Left ventricle myocardium superior (tissue), 1 donor: ENCODE measurements around the gene TNRC18. TPM values are rescaled to one million over a fixed set of nuclear protein-coding genes. Genes with fewer than 3 reads are reported as not detected.

ENCODE experiments used
- ATAC-seq: fragments of 200-7000 bp; cut with Tn5 transposase; one replicate; pipeline ENCODE4 v1.9.1; 2020; ENCODE audit warnings: mild to moderate bottlenecking, moderate library complexity
- DNase-seq: peaks from one replicate; pipeline ENCODE4 v3.0.0-alpha.2; 2020
- intact Hi-C: fragments of 100-400 bp; cut with micrococcal nuclease; formaldehyde crosslinking; loops from one replicate; pipeline ENCODE4 v1.11.0; 2022
- total RNA-seq: library from RNA; stranded (reverse); fragmentation: NEBNext Ultra II Directional; extraction: Animal tissue kit (Norgen Biotek cat#: 25700); gene quantifications from one replicate; pipeline ENCODE4 v1.2.1, GENCODE V29; 2021
- donor health status: DM: no; HTN: yes; CAD: no; lungs with severe emphysema.

Gene TNRC18
- total RNA-seq, 1 donor from 2014 or later = 29.5 TPM

DNA sequence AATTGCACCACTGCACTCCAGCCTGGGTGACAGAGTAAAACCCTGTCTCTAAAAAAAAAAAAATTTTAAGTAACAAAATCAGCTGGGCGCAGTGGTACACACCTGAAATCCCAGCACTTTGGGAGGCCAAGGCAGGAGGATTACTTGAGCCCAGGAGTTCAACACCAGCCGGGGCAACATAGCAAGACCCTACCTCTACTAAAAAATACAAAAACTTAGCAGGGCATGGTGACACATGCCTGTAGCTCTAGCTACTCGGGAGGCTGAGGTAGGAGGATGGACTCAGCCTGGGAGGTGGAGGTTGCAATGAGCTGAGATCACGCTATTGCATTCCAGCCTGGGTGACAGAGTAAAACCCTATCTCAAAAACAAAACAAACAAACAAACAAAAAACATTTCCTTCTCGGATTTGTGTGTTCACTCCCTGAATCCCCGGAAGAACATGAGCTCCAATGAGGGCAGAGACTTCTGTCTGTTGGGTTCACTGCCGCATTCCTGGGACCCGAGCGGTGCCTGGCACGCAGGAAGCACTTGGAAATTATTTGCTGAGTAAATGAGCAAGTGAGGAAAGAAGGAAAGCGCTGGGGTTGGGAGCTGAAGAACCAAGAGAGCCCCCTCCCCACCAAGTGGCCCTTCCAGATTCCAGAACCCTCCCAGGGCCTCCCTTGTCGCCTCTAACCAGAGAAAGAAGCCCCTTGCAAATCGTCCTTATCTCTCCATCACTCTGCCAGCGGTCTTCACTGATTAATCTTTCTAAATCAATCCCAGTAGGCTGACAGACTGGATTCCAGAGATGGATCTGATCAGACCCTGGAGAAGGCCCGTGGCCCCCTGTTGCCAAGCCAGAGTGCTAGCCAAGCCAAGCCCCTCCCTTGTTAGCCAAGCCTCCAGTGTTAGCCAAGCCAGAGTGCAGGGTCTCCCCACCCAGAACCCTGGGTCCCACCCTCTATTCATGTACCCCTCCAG lies 6.2 kb downstream of the TNRC18 start:
- intact Hi-C loops = no loop called here
- DNase-seq (no peak), ATAC-seq (no peak)

DNA sequence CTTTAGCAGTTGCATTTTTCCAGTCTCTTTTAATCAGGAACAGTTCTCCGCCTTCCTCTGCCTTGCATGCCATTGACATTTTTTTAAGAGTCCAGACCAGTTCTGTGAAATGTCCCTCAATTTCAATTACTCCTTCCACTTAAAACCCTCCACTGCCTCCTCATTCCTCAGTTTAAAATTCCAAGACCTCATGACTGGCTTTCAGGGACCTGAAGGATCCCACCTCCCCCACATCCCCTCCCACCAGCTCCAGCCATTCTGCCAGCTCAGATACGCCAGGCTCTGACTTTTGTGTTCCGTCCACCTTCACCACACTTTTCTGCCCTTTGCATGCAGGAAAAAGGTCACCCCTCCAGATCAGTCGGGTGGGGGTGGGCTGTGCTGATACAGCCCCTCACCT lies 8.7 kb downstream of the TNRC18 start:
- intact Hi-C loops = no loop called here
- no peak for ATAC-seq
- no peak for DNase-seq

DNA sequence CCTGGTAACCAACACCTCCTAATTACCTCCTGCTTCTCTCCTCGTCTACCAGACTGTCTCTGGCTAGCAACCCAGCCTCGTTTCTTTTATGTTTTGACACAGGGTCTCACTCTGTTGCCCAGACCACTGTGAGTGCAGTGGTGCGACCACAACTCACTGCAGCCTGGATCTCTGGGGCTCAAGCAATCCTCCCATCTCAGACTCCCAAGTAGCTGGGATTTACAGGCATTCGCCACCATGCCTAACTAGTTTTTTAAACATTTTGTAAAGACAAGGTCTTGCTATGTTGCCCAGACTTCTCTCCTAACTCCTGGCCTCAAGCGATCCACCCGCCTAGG lies 10.2 kb downstream of the TNRC18 start:
- DNase-seq (no peak), ATAC-seq (no peak)
- intact Hi-C loops = no loop called here

DNA sequence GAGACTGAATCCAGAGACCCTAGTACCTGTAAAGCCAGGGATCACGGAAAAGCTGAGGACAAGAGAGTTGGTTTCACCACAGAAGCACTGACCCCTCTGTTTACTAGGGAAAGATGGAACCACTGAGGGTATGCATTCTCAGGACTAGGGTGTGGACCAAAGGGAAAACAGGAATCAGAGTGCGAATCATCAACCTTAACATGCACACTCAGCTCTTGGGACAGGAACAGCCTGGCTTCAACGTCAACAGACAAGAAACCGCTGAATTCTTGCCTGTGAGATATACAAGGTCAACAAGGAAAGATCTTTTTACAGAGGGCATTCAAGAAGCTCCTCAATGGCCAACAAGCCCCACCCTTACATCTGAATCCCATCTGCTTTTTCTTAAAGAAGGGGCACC lies 14.9 kb downstream of the TNRC18 start:
- intact Hi-C loops = no loop called here
- ATAC-seq (no peak), DNase-seq (no peak)

DNA sequence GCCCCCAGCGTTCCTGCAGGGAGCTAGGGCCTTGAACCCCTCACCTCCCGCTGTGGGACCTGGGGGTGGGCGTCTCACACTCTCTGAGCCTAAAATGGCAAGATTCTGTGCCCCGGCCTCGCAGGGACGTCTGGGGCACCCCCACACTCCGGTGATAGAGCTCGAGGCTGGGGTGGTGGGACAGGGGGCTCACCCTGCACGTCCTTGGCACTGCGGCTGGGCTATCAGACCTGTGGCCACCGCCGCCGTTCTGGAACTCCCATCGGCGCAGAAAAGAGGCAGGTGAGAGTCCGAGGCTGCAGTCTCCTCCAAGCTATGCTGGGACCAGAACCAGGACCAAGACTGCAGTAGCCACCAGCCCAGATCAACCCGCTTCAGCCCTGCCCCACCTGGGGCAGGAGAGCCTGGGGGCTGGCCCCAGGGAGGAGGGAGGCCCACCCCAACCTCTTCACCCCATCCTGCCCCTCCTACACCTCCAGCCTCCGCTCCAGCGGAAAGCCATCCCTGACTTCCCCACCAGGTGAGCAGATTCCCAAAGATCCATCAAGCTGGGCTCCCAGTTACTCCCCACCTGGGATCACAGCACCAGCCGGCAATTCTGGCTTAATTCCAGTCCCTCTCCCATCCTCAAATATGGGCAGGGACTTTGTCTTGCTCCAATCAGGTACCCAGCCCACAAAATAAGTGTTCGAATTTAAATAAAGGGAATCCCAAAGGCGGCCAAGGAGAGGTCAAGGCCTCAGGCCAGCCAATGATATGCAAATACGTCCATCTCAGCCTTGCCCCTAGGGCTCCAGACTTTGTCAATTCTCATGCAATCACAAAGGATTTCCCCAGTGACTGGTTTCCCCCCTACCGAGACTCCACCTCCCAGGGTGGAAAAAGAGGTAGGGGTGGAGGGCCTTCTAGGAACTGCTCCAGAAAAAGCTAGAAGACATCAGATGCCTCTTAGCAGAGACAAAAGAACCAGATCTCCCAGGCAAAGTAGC lies 16.4 kb downstream of the TNRC18 start:
- intact Hi-C loops = no loop called here
- DNase-seq = no peak
- no peak for ATAC-seq

DNA sequence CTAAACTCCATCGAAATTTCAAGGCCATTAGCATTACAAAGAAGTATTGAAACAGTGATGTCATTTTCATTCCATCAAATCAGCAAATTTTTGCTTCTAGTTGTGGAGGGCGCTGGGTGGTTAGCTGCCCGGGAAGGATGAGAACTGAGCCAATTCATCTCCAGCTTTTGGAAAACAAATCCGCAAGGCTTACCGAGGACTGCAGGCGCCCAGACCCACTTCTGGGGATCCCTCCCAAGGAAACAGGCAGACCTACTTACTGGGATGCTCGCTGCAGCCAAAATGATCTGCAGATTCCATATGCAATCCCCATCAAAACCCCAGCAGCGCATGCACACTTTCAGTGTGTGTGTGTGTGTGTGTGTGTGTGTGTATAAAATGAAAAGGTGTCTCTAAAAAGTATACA lies 19.2 kb downstream of the TNRC18 start:
- intact Hi-C loops = no loop called here
- ATAC-seq (no peak), DNase-seq (no peak)

DNA sequence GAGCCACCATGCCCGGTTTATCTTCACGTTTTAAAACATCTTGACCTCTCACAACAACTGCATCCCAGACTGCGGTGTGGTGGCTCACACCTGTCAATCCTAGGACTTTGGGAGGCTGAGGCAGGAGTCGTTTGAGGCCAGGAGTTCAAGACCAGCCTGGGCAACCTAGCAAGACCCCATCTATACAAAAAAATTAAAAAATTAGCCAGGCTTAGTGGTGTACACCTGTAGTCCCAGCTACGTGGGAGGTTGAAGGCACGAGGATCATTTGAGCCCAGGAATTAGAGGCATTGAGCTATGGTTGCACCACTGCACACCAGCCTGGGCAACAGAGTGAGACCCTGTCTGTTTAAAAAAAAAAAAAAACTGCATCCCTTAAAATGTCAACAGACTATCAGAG lies 20.2 kb downstream of the TNRC18 start:
- intact Hi-C loops = no loop called here

DNA sequence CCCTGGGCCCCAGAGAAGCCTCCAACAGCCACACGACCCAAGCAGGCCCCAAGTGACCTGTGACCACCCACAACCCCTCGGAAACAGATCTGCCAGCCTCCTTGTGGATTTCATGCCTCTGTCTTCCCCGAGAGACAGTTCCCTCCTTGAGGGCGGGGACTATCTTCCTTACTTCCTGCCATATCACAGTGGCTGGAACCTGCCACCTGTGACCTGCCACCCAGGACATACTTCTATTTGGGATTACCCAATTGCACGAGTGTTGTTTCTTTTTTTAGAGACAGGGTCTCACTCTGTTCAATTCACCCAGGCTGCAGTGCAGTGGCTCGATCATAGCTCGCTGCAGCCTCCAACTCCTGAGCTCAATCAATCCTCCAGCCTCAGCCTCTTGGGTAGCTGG lies 25.9 kb downstream of the TNRC18 start:
- intact Hi-C loops = no loop called here
- DNase-seq (no peak), ATAC-seq (no peak)

More for the DNA sequence above, 20.2 kb downstream of the TNRC18 start:
- DNase-seq (no peak), ATAC-seq (no peak)

DNA sequence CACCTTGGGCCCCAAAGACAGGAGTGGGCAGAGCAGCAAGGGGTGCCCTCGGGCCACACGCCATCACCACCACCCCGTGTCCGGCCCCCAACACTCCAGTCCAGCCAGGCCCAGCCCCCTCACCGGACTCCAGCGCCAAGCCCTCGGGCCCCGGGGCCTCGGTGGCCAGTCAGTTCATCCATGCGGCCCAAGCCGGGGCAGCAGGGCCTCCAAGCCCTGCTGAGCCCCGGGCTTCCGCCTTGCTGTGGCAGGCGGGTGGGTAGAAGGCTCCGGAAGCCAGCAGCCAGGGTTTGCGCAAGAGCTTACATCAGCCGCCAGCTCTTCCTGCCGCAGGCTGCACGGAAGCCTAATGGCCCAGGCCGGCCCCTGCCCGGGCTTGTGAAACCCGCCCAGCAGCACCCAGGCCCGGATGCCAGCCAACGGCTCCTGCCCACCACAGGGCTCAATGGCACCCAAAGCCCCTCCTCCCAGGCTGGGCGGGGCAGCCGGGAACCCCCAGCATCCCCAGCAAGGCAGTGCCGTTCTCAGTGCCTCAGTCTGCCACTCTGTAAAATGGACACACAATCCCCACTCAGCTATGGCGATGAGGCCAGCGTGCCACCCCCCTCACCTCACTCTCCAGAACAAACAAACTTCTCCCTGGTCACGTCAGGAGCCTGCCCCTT lies 26.5 kb downstream of the TNRC18 start:
- DNase-seq (peak; percentile 91), ATAC-seq (peak; percentile 93)
- intact Hi-C loops = no loop called here

DNA sequence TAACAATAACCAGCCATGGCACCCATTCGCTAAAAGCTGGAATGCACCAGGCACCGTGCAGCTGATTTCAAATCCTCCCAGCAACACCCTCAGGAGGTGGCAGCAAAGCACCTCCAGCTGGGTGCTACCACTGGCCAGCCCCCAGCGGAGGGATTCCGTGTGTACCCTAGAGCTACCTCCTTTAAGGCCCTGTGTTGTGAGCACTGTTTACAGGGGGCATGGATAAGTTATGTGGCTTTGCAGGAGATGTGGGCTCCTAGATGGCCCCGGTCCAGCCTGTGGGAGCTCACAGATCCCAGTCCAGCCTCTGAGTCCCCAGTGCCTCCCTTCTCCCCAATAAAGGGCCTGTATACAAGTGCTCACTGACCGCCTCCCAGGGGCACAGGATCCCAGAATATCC lies 27.1 kb downstream of the TNRC18 start:
- intact Hi-C loops = no loop called here
- ATAC-seq (peak; percentile 52), DNase-seq (no peak)

DNA sequence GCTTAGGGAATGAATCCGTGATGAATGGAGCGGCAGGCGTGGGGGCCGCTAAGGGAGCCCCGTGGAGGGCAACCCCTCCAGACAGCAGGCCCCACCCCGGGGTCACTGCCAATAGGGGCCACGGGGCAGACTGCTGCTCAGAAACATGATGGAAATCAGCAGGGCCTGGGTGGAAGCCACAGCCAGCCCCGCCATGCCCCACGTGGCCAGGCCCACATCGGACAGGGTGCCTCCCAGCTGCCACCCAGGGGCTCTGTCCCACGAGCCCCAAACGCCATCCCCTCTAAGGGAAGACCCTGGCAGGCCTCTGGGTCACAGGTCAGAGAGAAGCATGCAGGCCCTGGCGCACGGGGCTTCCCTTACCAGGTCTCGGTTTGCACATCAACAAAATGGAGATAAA lies 28.4 kb downstream of the TNRC18 start:
- intact Hi-C loops = no loop called here
- ATAC-seq = no peak
- no peak for DNase-seq

DNA sequence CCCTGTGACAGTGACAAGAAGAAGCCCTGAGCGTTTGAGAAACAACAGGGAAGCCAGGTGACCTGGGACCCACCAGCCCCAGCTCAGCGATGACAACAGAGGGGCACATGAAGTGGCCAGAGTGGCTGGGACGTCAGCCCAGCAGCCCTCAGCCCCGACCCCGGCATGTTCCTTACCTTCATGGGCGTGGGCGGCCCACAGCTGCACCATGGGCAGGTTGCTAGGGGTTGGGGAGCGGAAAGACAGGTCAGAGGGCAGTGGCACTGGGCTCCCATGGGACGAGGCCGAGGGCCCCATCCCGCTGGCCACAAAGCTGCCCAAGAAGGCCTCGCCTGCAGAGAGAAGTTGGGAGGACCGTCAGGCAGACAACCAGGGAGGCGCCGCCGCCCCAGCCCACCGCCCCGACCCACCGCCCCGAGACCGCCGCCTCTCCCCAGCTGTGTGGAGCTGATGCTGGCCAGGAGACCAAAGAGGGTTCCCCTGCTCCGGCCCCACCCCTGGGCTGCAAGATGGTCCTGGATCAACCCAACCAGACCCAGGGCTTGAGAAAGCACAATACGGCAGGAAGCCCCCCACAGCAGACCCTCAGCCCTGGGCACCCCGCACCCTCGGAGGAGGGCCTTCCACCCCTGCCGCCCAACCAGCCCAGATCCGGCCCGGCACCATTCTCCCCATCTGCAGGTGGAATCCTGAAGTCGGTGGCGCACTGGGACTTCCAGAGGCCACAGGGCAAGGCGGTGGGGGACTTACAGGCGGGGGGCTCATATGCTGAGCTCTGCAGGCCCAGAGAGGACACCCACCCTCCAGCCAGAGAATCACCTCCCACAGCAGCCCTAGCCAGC lies 29.1 kb downstream of the TNRC18 start:
- intact Hi-C loops = no loop called here
- DNase-seq = no peak

DNA sequence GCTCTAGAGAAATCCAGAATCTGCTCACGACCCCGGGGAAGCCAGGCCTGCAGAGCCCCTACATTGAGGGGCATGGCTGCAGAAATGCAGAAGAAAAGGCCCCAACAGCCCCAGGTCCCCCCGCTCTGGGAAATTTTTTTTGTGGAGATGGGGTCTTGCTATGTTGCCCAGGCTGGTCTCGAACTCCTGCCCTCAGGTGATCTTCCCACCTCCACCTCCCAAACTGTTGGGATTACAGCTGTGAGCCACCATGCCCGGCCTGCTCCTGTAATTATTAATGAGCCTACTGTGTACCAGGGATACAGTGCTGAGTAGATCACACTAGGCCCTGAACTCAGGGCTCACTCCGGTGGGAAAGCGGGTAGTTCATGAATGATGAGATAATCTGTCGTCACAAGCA lies 29.9 kb downstream of the TNRC18 start:
- intact Hi-C loops = no loop called here
- no peak for DNase-seq

More for the DNA sequence above, 29.1 kb downstream of the TNRC18 start:
- ATAC-seq = no peak

DNA sequence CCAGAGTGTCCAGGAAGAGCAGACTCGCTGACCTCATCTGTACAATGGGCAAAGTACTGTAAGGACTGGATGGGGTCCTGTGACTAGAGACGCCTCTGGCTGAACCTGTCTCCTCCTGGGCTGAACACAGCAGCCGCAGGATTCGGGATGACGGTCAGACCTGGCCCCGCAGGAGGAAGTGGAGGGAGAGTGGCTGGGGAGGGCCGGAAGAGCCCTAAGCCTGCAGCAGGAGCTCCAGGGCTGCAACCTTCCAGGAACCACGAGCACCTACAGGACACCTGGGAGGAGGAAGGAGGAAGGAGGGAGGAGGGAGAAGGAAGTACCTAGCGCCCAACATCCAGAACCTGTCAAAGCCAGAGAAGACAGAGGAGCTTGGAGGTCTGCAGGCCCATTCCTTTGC lies 30.3 kb downstream of the TNRC18 start:
- intact Hi-C loops = no loop called here
- DNase-seq (no peak), ATAC-seq (no peak)

More for the DNA sequence above, 29.9 kb downstream of the TNRC18 start:
- ATAC-seq = no peak

DNA sequence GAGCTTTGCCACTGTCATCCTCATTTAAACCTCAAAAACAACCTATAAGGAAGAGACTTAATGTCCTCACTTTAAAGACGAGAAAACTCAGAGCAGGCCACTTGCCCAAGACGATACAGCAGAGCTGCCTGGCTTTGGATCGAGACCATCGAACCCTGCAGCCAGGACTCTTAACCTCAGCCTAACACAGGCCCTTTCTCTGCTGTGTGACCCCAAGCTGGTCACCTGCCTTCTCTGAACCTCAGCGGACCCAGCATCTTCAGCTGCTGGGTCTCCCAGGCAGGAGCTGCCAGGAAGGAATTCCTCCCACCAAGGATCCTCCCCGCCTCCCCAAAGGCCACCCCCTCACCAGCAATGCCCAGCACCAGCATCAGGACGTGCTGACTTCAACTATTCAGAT lies 32.7 kb downstream of the TNRC18 start:
- ATAC-seq = no peak
- no peak for DNase-seq
- intact Hi-C loops = no loop called here

DNA sequence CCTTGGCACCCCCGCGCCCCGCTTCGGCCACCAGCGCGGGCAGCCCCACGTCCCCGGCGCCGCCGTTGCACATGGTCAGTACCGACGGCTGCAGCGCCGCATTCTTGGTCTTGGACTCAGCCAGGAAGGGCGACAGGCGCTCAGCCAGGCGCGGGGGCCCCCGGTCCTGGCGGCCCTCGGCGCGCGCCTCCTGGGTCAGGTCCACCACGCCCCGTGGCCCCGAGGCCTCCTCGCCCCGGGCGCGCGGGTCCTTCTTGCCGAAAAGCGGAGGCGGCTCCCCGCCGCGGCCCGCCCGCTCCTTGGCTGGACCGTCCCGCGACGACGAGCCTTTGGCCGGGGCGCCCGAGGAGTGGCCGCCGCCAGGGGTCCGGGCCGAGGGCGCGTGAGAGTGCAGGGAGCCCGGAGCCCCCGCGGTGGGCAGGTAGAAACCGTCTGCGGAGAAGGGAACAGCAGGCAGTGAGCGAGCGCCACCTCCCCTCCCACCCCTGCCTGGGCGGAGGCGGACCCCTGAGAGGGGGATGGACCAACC lies 34.7 kb downstream of the TNRC18 start:
- ATAC-seq = no peak

DNA sequence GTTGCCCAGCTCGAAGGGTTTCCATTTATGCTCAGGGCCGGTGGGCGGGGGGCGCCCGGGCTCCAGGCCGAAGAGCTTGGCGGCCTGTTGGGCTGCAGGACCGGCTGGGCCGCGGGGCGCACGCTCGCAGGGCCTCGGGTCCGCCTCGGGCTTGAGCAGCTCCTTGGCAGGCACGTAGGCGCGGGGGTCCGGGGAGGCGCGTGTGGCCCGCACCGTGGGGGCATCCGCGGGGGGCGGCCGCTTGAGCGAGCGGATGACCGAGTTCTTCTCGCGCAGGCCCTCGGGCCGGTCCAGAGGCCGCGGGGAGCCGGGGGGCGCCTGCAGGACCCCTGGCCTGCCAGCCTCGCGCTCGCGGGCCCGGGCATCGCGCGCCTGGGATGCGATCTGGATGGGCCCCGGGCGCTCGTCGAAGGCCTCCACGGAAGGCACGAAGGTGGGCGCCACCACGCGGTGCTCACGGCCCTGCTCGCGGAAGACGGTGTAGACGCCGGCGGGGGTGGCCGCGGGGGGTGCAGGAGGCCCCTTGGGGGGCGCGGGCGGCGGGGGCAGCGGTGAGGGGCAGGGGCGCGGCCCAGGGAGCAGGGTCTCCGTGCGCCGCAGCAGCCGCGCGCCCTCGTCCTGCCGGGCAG lies 35.2 kb downstream of the TNRC18 start:
- intact Hi-C loops = no loop called here
- DNase-seq = no peak
- ATAC-seq = no peak

More for the DNA sequence above, 34.7 kb downstream of the TNRC18 start:
- DNase-seq = no peak
- intact Hi-C loops = no loop called here

DNA sequence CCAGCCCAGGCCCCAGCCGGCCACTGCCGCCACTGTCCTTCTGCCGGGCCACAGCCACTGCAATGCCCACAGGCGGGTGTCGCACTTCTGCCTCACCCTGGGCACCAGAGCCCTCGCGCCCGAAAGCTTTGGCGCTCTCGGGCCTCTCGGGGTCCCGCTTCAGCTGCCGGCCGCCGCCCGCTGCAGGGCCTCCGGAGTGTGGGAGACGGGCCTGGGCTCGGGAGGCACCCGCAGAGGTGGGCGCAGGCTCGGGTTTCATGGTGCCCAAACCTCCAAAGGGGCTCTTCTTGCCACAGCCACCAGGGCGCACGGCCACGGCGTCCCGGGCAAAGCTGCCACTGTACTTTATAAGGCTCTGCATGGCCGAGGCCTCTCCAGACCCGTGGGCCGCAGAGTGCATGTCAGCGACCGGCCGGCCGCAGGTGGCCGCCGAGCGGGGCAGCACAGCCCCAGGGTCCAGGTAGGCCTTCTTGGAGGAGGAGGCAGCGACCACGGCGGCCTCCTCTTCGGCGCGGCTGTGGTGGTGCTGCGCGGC lies 35.9 kb downstream of the TNRC18 start:
- no peak for ATAC-seq

More for the DNA sequence above, 35.9 kb downstream of the TNRC18 start:
- intact Hi-C loops = no loop called here
- DNase-seq = no peak
